ENCODE data around the gene GPD1.

GRCh38 chr12:50111395-50111692 is 7.5 kb downstream of the GPD1 start:
- TF ChIP-seq EZH2 (IDR thresholded peaks at IDR 0.05; ENCODE audit: borderline replicate concordance, low read length), result no peak
- peak; percentile 98; the same call in 1 of the 2 replicates for TF ChIP-seq CTCF (IDR thresholded peaks at IDR 0.05; ENCODE audit: low read length)
